Measurements from ENCODE around the gene MAT1A.

Gene MAT1A

GRCh38 chr10:80281784-80282765 is 7.4 kb downstream of the MAT1A start:
- DNase-seq, result no peak

- DNase-seq, result no peak
These were observed 8.2 kb downstream of the MAT1A start for GRCh38 chr10:80281292-80281691.

GRCh38 chr10:80280071-80280800 is 9.2 kb downstream of the MAT1A start:
- DNase-seq, result no peak

- no peak for DNase-seq
These were observed 10.3 kb downstream of the MAT1A start for GRCh38 chr10:80279146-80279545.

GRCh38 chr10:80278480-80278879 is 11.0 kb downstream of the MAT1A start:
- no peak for DNase-seq

- no peak for DNase-seq
These were observed 11.7 kb downstream of the MAT1A start for GRCh38 chr10:80277567-80278250.

- DNase-seq, result no peak
These were observed 12.4 kb downstream of the MAT1A start for GRCh38 chr10:80277016-80277415.

- no peak for DNase-seq
These were observed 13.1 kb downstream of the MAT1A start for GRCh38 chr10:80276335-80276734.

GRCh38 chr10:80275756-80276155 is 13.7 kb downstream of the MAT1A start:
- DNase-seq, result no peak

- DNase-seq, result no peak
These were observed 14.3 kb downstream of the MAT1A start for GRCh38 chr10:80275135-80275498.

- DNase-seq, result no peak
These were observed 14.9 kb downstream of the MAT1A start for GRCh38 chr10:80274396-80275134.

- no peak for DNase-seq
These were observed 15.8 kb downstream of the MAT1A start for GRCh38 chr10:80273523-80274170.

GRCh38 chr10:80272793-80273522 is 16.5 kb downstream of the MAT1A start:
- DNase-seq, result no peak

GRCh38 chr10:80271416-80271815 is 18.0 kb downstream of the MAT1A start:
- no peak for DNase-seq

GRCh38 chr10:80270887-80271286 is 18.6 kb downstream of the MAT1A start:
- no peak for DNase-seq

GRCh38 chr10:80268938-80269588 is 20.4 kb downstream of the MAT1A start:
- no peak for DNase-seq

- no peak for DNase-seq
These were observed 21.2 kb downstream of the MAT1A start for GRCh38 chr10:80268266-80268665.

GRCh38 chr10:80266513-80266863 is 23.0 kb downstream of the MAT1A start:
- no peak for DNase-seq

GRCh38 chr10:80265740-80266512 is 23.5 kb downstream of the MAT1A start:
- no peak for DNase-seq
